IMR-90 (cell line): ENCODE data around the gene WDR54. TPM values are rescaled to one million over a fixed set of nuclear protein-coding genes. Genes with fewer than 3 reads are reported as not detected.

Source experiments
- ATAC-seq: fragments of 200-7000 bp; cut with Tn5 transposase; 2 replicates; pipeline ENCODE4 v1.9.1; 2020; ENCODE audit warnings: low read depth, mild to moderate bottlenecking, moderate library complexity
- BruUV-seq: library from RNA; stranded (reverse); fragments of 400-500 nt; replicated peaks from 2 replicates; lab custom pipeline; 2021; lab: Mats Ljungman, UMichigan
- CTCF ChIA-PET: fragments of 300-600 bp; formaldehyde crosslinking; extraction: SDS; loops from one replicate; lab custom pipeline; 2021; ENCODE audit warnings: antibody characterized with exemption; lab: Yijun Ruan, JAX
- POLR2A ChIA-PET: fragments of 300-600 bp; sonication (Branson Sonifier 250); formaldehyde crosslinking; loops from one replicate; lab custom pipeline; 2022; ENCODE audit warnings: antibody characterized with exemption; ENCODE audit not compliant: unreplicated experiment; lab: Charles Lee
- DNase-seq: peaks from one replicate; pipeline ENCODE4 v3.0.0; 2013
- H2AFZ ChIP-seq: replicated peaks from 2 replicates; pipeline ENCODE3; 2013; ENCODE audit warnings: low read length, mild to moderate bottlenecking; ENCODE audit not compliant: poor library complexity
- H2AK5ac ChIP-seq: 2 replicates; pipeline ENCODE4 v1.6.1; 2013; ENCODE audit warnings: low read depth, low read length, inconsistent platforms
- H2AK9ac ChIP-seq: replicated peaks from 2 replicates; pipeline ENCODE3; 2013; ENCODE audit warnings: mild to moderate bottlenecking, low read depth, low read length, moderate library complexity; ENCODE audit not compliant: poor library complexity
- H2BK120ac ChIP-seq: 2 replicates; pipeline ENCODE4 v1.6.1; 2013; ENCODE audit warnings: low read depth, low read length, inconsistent platforms
- H2BK15ac ChIP-seq: 3 replicates; pipeline ENCODE4 v1.6.1; 2013; ENCODE audit warnings: low read depth, low read length, inconsistent platforms
- H2BK20ac ChIP-seq: 2 replicates; pipeline ENCODE4 v1.6.1; 2013; ENCODE audit warnings: low read depth, mild to moderate bottlenecking, inconsistent platforms, low read length, moderate library complexity
- H2BK5ac ChIP-seq: 2 replicates; pipeline ENCODE4 v1.6.1; 2013; ENCODE audit warnings: mild to moderate bottlenecking, low read depth, low read length, inconsistent platforms; ENCODE audit not compliant: poor library complexity, severe bottlenecking
- H3K14ac ChIP-seq: replicated peaks from 2 replicates; pipeline ENCODE4 v1.6.1; 2013; ENCODE audit warnings: low read depth, low read length, inconsistent platforms
- H3K18ac ChIP-seq: 2 replicates; pipeline ENCODE4 v1.6.1; 2013; ENCODE audit warnings: low read depth, low read length, control low read depth
- H3K23ac ChIP-seq: 2 replicates; pipeline ENCODE4 v1.6.1; 2013; ENCODE audit warnings: low read depth, low read length, inconsistent platforms
- H3K27ac ChIP-seq: 2 replicates; pipeline ENCODE4 v1.5.1; 2013; ENCODE audit warnings: mild to moderate bottlenecking, control low read depth, low read length; ENCODE audit not compliant: insufficient read depth
- H3K27me3 ChIP-seq: 2 replicates; pipeline ENCODE4 v1.6.1; 2013; ENCODE audit warnings: low read length; ENCODE audit not compliant: control insufficient read depth, insufficient read depth
- H3K36me3 ChIP-seq: 2 replicates; pipeline ENCODE4 v1.6.1; 2013; ENCODE audit warnings: low read length, mixed read lengths; ENCODE audit not compliant: control insufficient read depth, insufficient read depth
- H3K4ac ChIP-seq: 2 replicates; pipeline ENCODE4 v1.6.1; 2013; ENCODE audit warnings: low read depth, low read length, inconsistent platforms
- H3K4me1 ChIP-seq: 2 replicates; pipeline ENCODE4 v1.6.1; 2013; ENCODE audit warnings: low read length, mixed read lengths; ENCODE audit not compliant: control insufficient read depth, insufficient read depth
- H3K4me2 ChIP-seq: 2 replicates; pipeline ENCODE4 v1.6.1; 2013; ENCODE audit warnings: low read depth, mild to moderate bottlenecking, control low read depth, low read length, moderate library complexity
- H3K4me3 ChIP-seq: 2 replicates; pipeline ENCODE4 v1.5.1; 2013; ENCODE audit warnings: low read depth, mild to moderate bottlenecking, control low read depth, low read length, moderate library complexity; ENCODE audit not compliant: insufficient read depth
- H3K56ac ChIP-seq: 2 replicates; pipeline ENCODE4 v1.6.1; 2013; ENCODE audit warnings: low read length, inconsistent platforms; ENCODE audit not compliant: insufficient read depth; ENCODE audit errors: extremely low read depth
- H3K79me1 ChIP-seq, 2 experiments: 2 replicates each; pipeline ENCODE4 v1.6.1; 2013; ENCODE audit warnings: low read length in 2 of 2, inconsistent platforms in 1 of 2, low read depth in 1 of 2
- H3K9ac ChIP-seq: 2 replicates; pipeline ENCODE4 v1.6.1; 2013; ENCODE audit warnings: low read depth, low read length, control low read depth
- H3K9me1 ChIP-seq: 2 replicates; pipeline ENCODE4 v1.6.1; 2013; ENCODE audit warnings: low read length, inconsistent platforms; ENCODE audit not compliant: insufficient read depth
- H3K9me3 ChIP-seq: 2 replicates; pipeline ENCODE4 v1.6.1; 2013; ENCODE audit warnings: low read length; ENCODE audit not compliant: control insufficient read depth, insufficient read depth
- H4K20me1 ChIP-seq: 2 replicates; pipeline ENCODE4 v1.6.1; 2013; ENCODE audit warnings: low read length, inconsistent platforms; ENCODE audit not compliant: insufficient read depth
- H4K5ac ChIP-seq: 2 replicates; pipeline ENCODE4 v1.6.1; 2013; ENCODE audit warnings: mild to moderate bottlenecking, low read depth, low read length, control low read depth
- H4K8ac ChIP-seq, 2 experiments: 2 replicates each; pipeline ENCODE4 v1.6.1; 2013; ENCODE audit warnings: low read depth in 2 of 2, low read length in 2 of 2, control low read depth in 1 of 2, inconsistent platforms in 1 of 2
- H4K91ac ChIP-seq: 2 replicates; pipeline ENCODE4 v1.6.1; 2013; ENCODE audit warnings: low read depth, low read length, inconsistent platforms; ENCODE audit not compliant: insufficient read depth
- BHLHE40 ChIP-seq: fragments of 150-350 bp; IDR thresholded peaks from 2 replicates; pipeline ENCODE4 v1.6.1; 2016; ENCODE audit warnings: mild to moderate bottlenecking, low read depth, low read length
- CEBPB ChIP-seq: IDR thresholded peaks from 2 replicates; pipeline ENCODE4 v1.6.1; 2012; ENCODE audit warnings: low read depth, low read length, improper control_type of control experiment
- MAFK ChIP-seq: IDR thresholded peaks from 2 replicates; pipeline ENCODE4 v1.6.1; 2012; ENCODE audit warnings: low read depth, low read length, improper control_type of control experiment
- MAZ ChIP-seq: IDR thresholded peaks from 2 replicates; pipeline ENCODE4 v1.6.1; 2012; ENCODE audit warnings: low read depth, mild to moderate bottlenecking, low read length, improper control_type of control experiment, moderate library complexity, borderline replicate concordance
- MXI1 ChIP-seq: IDR thresholded peaks from 2 replicates; pipeline ENCODE4 v1.6.1; 2012; ENCODE audit warnings: low read depth, mild to moderate bottlenecking, low read length, moderate library complexity, borderline replicate concordance
- POLR2A ChIP-seq: IDR thresholded peaks from 2 replicates; pipeline ENCODE4 v1.6.1; 2012; ENCODE audit warnings: mild to moderate bottlenecking, low read depth, low read length
- RCOR1 ChIP-seq: IDR thresholded peaks from 2 replicates; pipeline ENCODE4 v1.6.1; 2012; ENCODE audit warnings: mild to moderate bottlenecking, low read length, improper control_type of control experiment; ENCODE audit not compliant: insufficient replicate concordance
- SMC3 ChIP-seq: fragments of 150-350 bp; IDR thresholded peaks from 2 replicates; pipeline ENCODE4 v1.6.1; 2016; ENCODE audit warnings: low read depth, mild to moderate bottlenecking, antibody characterized with exemption, low read length, moderate library complexity
- WGBS, 2 experiments: methylation state at CpG; one replicate each; pipeline versions ENCODE4 v1.1.5 to v1.1.7; 2013; ENCODE audit warnings: missing lambda C conversion rate in 2 of 2; ENCODE audit not compliant: insufficient read length in 1 of 2; ENCODE audit errors: extremely low coverage in 2 of 2; 5-methylcytosine and 5-hydroxymethylcytosine counted together
- dilution Hi-C: fragments of 300-500 bp; cut with HindIII; formaldehyde crosslinking; loops from one replicate; pipeline ENCODE4 v1.14.3; 2018; ENCODE audit warnings: low sequenced_read_pairs; ENCODE audit not compliant: unreplicated experiment
- in situ Hi-C: fragments of 300-500 bp; cut with MboI; formaldehyde crosslinking; loops from 3 replicates; pipeline ENCODE4 v1.14.3; 2019; ENCODE audit warnings: low sequenced_read_pairs, inconsistent platforms, mixed read lengths
- intact Hi-C: fragments of 100-400 bp; cut with micrococcal nuclease; formaldehyde crosslinking; loops from 2 replicates; pipeline ENCODE4 v1.10.0; 2022
- polyA plus RNA-seq, 3 experiments: library from polyadenylated mRNA; depleted of rRNA; stranded (reverse); fragments of >200 nt; gene quantifications; 2 replicates each; pipeline ENCODE4 v1.2.3, GENCODE V29; 2012; ENCODE audit warnings: low replicate concordance in 1 of 3
- total RNA-seq: library from RNA; depleted of rRNA; stranded (reverse); fragments of >200 nt; gene quantifications from 2 replicates; pipeline ENCODE4 v1.2.3, GENCODE V29; 2012
- TF ChIP-seq, protein P1 (sequence below): fragments of 150-350 bp; IDR thresholded peaks from 2 replicates; pipeline ENCODE4 v1.6.1; 2016; ENCODE audit warnings: low read depth, mild to moderate bottlenecking, low read length, moderate library complexity, borderline replicate concordance

Gene WDR54
- total and polyA plus RNA-seq, 2 of the 4 experiments (the other 2 are of a cell fraction), result 47.9 to 57.2 TPM

DNA sequence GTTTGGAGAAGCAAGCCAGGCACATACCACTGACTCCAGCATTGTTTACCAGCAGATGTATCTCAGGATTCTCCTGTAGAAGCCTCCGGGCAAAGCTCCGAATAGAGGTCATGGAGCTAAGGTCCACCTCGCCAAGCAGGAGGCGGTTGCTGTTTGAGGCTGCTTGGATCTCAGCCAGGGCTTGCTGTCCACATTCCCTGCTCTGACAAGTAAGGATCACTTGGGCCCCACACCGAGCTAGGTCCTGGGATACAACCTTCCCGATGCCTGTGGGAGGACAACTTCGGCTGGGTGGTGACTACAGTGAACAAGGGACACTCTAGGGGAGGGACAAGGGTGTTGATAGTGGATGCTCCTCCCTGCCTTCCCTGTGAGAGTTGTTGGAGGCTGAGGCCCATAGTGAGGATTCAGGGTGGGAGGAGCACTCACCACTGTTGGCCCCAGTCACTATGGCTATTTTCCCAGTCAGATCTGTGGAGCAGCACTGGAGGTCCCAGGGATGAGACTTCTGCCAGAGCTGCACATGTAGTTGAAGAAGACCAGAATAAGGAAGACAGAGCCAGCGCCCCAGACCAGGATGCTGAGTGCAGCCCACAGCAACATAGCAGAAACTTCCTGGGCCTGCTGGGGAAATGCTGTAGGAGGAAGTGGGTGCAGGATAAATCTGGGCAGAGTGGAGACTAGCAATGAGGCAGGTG, 8.4 kb upstream of the WDR54 start:
- Histone ChIP-seq H3K79me1 (no peaks in the 10 kb centered on the region), H3K9ac (no peak overlapping the region), H3K27ac (no peak overlapping the region), H2BK5ac (no peak overlapping the region), H3K36me3 (no peaks in the 10 kb centered on the region), H4K5ac (no peak overlapping the region), H4K8ac (no peak overlapping the region), H2BK120ac (no peak overlapping the region), H3K9me1 (no peaks in the 10 kb centered on the region), H3K4ac (no peak overlapping the region), H3K23ac (no peak overlapping the region), H3K4me2 (no peak overlapping the region), H4K20me1 (no peaks in the 10 kb centered on the region), H3K56ac (no peak overlapping the region), H4K91ac (no peak overlapping the region), H2AK9ac (peak overlapping the region; percentile 55), H2BK20ac (no peak overlapping the region), H3K27me3 (peaks cover 34% of the 10 kb centered on the region), H2AFZ (peak overlapping the region; percentile 43), H3K14ac (no peak overlapping the region), H2BK15ac (no peak overlapping the region), H3K4me3 (no peak overlapping the region), H3K18ac (no peak overlapping the region), H3K9me3 (no peaks in the 10 kb centered on the region), H3K4me1 (no peaks in the 10 kb centered on the region), H2AK5ac (no peak overlapping the region)
- DNase-seq (no peak), ATAC-seq (peak; percentile 19; the same call in 1 of the 2 replicates)
- WGBS, 2 experiments, result 100% methylated on average over 1 of the region's 8 CpGs; no CpG with 5 or more reads in 1 of the 2 experiments
- intact Hi-C loops, result no loop called here
- ChIA-PET POLR2A (no interaction called here), CTCF (no interaction called here)
- dilution Hi-C loops, result no loop called here
- in situ Hi-C loops, result no loop called here
- BruUV-seq, result no TSS peak
- no peak for TF ChIP-seq SMC3
- no peak for TF ChIP-seq POLR2A
- TF ChIP-seq, protein P1, sequence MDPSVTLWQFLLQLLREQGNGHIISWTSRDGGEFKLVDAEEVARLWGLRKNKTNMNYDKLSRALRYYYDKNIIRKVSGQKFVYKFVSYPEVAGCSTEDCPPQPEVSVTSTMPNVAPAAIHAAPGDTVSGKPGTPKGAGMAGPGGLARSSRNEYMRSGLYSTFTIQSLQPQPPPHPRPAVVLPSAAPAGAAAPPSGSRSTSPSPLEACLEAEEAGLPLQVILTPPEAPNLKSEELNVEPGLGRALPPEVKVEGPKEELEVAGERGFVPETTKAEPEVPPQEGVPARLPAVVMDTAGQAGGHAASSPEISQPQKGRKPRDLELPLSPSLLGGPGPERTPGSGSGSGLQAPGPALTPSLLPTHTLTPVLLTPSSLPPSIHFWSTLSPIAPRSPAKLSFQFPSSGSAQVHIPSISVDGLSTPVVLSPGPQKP, result no peak
- TF ChIP-seq CEBPB, result no peak
- TF ChIP-seq MXI1, result no peak
- no peak for TF ChIP-seq RCOR1
- no peak for TF ChIP-seq MAZ
- no peak for TF ChIP-seq MAFK
- TF ChIP-seq BHLHE40, result no peak
